GM18858 (cell line): Measurements from ENCODE around the gene PLBD2.

ENCODE experiments used
- ATAC-seq: cut with Tn5 transposase; IDR thresholded peaks from one replicate; pipeline ENCODE4 v1.9.1; 2021; ENCODE audit not compliant: unreplicated experiment

PLBD2 gene

DNA sequence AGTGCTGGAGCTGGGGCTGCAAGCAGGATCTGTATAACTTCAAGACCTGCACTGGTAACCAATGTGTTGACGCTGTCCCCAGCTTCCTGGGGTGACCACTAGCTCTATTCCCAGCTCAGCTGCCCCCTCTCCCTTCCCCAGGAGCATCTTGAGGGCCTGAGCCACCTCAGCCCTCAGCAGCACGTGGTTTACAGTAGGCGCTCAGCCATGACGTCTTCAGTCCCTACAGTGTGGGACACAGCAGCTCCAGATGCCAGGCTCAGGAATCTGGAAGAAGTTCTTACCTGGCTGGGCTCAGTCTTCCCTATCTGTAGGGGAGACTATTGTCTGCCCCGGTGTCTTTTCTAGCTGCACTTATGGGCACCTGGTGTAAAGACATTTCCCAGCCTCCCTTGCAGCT lies 36.7 kb downstream of the PLBD2 start:
- ATAC-seq = no peak

DNA sequence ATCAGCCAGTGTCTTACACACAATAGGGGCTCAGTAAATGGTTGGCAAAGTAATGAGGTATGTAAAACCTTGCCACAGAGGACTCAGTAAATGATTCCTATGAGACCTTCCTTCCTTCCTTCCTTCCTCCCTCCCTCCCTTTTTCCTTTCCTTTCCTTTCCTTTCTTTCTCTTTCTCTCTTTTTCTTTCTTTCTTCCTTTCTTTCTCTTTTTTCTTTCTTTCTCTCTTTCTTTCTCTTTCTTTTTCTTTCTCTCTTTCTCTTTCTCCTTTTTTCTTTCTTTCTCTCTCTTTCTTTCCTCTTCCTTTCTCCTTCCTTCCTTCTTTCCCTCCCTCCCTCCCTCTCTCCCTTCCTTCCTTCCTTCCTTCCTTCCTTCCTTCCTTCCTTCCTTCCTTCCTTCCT lies 37.8 kb downstream of the PLBD2 start:
- ATAC-seq = no peak

DNA sequence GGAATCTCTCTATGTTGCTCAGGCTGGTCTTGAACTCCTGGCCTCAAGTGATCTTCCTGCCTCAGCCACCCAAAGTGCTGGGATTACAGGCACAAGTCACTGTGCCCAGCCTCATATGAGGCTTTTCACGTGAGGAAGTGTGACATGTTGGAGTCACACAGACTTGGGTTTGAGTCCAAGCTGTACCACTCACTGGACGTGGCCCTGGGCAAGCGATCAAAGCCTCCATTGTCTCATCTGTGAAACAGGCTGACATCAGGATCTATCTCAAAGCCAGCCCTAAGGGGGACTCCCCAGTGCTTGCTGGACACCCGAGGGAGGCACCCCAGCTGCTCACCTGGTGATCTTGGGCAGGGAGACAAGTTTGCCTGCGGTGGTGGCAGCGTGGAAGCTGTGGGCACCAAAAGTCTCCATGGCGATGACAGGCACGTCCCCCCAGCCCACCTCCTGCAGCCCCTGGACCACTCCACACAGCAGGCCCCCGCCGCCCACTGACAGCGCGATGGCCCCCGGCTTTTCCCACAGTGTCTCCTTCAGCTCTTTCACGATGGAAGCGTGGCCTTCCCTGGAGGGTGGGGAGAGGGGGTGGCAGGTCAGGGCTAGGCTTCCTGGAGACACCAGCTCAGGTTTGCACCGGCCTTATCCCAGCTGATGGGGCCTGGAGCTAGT lies 38.6 kb downstream of the PLBD2 start:
- ATAC-seq = no peak

DNA sequence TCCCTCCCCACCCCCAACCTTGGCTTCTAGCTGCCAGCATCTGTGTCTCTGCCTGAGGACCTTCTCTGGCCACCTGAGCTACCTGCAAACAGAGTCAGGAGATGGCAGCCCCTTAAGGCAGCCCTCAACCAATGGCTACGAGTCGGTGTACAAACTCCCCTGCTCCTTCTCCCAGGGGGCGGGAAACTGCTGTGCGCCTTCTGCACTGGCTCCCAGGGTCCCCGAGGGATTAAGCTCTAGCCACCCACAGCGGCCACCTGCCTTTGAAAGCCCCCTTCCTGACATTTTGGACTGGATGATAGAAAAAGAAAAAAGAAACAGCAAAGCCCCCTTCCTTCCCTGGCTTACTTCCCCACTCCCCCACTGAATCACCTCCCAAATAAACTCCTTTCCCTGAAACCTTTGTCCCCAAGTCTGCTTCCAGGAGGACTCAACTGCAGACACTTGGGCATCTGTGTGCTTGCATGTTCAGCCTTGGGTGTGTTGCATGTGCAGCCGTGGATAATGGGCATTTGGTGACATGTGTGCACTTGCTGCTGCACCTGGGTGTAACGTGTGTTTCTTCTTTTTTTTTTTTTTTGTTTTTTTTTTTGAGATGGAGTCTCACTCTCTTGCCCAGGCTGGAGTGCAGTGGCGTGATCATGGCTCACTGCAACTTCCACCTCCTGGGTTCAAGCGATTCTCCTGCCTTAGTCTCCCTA lies 39.3 kb downstream of the PLBD2 start:
- ATAC-seq = no peak

DNA sequence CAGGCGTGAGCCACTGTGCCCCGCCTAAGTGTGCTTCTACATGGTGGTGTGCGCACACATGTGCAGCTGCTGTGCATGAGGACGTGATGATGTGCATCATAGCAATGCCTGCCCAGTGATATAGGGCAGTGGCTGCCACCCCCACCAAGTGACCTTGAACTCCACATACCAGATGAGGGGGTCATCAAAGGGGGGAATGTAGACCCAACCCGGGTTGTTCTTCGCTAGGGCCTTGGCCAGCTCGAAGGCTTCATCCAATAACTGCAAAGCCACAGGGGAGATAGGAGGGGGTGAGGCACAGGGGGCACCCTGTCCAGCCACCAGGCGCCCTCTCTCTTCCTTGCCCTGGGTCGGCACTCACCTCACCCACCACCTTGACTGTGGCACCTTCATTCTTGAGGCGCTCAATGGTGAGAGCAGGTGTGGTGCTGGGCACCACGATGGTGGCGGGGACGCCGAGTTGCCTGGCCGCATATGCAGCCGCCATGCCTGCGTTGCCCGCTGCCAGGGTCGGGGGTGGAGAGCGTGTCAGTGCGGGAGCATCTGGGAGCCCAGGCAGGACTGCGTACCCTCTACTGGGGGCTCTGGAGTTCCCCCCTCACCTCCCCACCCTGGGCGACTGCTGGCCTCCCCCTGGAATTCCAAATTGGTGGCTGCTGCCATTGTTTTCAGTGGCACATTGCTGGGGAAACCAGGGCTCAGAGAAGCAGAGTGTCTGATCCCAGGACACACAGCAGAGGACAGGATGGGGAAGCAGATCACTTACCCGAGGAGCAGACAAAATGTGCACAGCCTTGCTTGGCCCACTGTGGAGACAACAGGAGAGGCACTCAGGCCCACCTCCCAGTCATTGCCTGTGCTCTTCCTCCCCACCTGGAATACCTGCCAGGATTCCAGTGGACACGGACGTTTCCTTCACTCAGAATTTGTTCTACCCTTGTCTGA lies 40.2 kb downstream of the PLBD2 start:
- no peak for ATAC-seq

DNA sequence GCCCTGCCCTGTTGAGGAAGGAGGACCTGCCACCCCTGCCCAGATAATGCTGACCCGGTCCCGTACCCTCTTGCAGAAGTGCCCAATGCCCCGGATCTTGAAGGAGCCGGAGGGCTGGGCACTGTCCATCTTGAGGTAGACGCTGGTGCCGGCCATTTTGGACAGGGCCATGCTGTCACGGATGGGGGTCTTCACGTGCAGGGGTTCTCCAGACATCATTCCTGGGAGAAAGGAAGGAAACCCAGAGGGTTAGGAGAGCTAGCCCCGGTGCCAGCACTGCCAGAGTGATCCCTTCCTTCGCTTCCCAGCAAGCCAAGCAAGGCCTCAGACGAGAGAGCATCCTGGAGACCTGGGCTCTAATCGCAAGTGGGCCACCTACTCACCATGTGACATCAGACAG lies 41.1 kb downstream of the PLBD2 start:
- no peak for ATAC-seq

DNA sequence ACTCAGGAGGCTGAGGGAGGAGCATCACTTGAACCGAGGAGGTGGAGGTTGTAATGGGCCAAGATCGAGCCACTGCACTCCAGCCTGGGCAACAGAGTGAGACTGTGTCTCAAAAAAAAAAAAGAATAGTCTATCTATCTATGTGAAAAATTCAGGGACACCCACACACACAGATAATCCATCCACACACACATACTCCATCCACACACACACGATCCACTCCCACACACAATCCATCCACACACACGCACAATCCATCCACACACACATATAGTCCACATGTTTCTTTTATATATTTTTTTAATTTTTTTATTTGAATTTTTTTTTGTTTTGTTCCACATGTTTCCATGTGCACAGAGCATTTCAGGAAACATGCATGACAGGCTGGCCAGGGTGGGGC lies 42.0 kb downstream of the PLBD2 start:
- ATAC-seq = no peak

DNA sequence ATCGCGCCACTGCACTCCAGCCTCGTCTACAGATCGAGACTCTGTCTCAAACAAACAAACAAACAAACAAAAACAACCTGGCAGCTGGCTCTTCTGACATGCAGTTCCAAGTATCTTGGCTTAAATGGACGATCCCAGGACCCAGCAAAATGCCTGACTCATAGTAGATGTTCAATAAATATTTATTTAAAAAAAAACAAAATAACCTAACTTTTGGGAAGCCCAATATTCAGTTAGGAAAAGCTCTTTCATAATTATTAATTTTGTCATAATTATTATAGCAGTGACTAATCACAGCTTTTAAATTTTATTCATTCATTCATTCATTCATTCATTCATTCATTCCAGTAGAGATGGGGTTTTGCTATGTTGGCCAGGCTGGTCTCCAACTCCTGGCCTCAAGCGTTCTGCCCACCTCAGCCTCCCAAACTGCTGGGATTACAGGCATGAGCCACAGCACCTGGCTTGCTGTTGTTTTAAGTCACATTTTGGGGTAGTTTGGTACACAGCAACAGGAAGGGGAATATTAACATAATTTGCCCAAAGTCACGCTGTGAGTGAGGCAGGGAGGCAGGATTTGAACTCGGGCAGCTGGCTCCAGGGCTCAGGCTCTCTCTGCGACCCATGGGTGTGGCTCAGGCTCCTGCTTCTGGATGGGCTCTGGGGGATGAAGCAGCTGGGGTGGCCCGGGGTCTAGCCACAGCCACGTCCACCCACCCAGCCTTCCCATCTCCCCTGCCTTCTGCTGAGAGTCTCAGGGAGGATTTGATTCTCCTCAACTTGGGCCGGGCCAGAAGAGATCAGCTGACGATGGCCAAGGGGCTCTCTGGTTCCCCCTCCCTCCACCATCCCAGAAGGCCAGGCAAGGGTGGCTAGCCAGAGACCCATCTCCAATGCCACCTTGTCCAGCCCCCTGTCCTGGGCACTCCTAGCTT lies 42.9 kb downstream of the PLBD2 start:
- no peak for ATAC-seq

DNA sequence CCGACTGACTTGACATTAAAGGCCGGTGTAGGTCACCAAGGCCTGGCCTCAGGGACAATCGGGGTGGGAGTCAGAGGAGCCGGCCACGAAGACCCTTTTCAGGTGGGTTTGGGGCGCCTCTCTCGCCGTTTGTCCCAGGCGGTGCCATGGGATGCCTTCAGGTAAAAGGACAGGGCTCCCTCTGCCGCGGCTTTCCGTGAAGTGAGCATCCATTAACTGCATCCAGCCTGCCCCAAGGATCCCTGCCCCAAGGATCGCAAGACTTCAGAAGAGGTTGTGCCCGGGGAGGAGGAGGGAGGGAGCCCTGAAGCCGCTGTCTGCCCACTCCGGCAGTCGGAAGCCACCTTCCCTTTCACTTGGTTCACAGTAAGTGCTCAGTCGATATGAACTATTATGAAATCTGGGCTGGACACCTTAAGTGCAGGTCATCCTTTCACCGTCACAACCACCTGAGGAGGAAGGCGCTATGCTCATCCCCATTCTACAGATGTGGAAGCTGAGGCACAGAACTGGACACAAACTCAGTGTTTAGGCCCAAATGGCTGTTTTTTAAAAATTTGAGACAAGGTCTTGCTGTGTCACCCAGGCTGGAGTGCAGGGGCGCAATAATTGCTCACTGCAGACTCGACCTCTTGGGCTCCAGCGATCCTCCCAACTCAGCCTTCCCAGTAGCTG lies 44.3 kb downstream of the PLBD2 start:
- no peak for ATAC-seq

DNA sequence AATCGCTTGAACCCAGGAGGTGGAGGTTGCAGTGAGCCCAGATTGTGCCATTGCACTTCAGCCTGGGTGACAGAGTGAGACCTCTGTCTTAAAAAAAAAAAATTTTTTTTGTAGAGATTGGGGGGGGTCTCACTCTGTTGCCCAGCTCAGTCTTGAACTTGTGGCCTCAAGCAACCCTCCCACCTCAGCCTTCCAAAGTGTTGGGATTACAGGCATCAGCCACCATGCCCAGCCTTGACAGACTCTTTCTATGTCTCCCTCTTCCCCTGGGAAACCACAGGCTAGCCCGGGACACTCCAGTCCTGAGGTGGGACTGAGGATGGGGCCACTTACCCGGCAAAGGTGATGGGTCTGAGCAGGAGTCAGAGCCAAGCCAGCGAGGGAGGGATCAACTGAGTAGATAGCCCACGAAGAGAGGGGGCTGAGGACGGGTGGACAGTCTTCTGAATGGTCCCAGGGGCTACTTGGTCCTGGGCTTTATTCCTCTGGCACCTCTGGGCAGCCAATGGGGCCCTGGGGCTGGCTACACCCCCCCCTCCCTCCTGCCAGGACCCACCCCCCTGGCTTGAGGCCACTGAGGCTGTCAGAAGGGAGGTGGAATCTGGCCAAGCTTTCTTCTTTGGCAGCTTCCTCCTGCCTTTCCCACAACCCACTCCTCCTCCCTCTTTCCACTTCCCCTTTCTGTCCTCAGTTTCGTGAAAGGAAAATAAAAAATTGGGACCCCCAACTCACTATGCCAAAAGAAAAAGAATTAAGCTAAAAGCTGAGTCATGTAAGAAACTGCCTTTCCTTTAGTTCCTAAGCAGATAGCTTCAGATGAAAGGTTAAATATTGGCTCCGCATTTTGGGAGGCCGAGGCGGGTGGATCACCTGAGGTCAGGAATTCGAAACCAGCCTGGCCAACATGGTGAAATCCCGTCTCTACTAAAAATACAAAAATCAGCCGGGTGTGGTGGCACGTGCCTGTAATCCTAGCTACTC lies 45.3 kb downstream of the PLBD2 start, which contains the start of gene SDS:
Gene SDS (minus strand): TSS at position 453 of the 981 bp plus-strand sequence. CDS start 4,179 bp downstream, outside the sequence.
- ATAC-seq = no peak

DNA sequence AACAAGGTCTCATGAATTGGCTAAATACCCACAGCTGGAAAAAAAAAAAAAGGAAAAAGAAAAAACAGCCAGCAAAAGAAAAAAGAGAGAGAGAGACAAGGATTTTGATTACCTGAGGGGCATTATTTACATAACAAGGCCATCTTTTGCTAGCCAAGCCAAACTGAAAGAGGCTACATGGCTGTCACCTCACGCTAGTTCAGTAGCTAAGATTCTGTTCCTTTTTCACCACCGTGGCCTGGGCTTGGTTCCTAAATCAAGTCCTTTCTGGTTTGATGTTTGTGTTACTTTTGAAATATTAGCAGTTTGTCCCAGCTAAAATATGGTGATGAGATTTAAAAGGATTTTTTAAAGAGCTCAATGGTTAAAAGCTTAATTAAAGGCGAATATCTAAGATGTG lies 47.3 kb downstream of the PLBD2 start:
- no peak for ATAC-seq

DNA sequence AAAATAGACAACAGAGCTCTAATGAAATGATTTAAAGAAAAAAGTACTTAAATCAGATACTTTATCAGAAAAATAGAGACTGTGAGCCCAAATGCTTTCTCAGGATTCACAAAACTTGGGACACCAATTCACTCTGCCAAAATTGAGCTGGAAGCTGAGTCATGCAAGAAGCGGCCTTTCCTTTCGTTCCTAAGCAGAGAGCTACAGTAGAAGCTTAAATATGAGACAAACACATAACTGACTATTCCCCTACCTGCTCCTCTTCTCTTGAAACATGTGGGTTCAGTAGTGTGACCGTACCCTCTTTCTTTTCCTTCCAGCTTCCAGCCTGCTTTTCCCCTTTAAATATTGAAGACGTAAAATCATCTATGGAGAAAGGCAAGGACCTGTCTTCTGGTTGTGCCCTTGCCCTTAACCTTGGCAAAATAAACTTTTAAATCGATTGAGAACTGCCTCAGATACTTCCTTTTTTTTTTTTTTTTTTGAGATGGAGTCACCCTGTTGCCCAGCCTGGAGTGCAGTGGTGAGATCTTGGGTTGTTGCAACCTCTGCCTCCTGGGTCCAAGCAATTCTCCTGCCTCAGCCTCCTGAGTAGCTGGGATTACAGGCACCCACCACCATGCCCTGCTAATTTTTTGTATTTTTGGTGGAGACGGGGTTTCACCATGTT lies 49.7 kb downstream of the PLBD2 start:
- no peak for ATAC-seq

DNA sequence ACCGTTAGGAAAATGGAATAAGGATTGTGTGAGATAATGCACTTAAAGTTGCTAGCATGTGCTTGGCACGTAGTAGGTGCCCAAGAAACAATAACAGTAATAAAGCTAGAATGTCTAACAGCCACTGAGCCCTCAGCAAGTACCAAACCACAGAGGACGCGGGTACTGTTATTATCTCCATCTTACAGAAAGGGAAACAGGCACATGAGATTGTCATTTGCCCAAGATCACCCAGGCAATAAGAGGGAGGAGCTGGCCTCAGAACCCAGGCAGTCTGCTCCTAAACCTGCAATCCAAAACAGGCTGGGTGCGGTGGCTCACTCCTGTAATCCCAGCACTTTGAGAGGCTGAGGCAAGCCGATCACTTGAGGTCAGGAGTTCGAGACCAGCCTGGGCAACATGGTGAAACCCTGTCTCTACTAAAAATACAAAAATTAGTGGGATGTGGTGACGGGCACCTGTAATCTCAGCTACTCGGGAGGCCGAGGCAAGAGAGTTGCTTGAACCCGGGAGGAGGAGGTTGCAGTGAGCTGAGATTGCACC lies 50.4 kb downstream of the PLBD2 start:
- ATAC-seq = no peak

DNA sequence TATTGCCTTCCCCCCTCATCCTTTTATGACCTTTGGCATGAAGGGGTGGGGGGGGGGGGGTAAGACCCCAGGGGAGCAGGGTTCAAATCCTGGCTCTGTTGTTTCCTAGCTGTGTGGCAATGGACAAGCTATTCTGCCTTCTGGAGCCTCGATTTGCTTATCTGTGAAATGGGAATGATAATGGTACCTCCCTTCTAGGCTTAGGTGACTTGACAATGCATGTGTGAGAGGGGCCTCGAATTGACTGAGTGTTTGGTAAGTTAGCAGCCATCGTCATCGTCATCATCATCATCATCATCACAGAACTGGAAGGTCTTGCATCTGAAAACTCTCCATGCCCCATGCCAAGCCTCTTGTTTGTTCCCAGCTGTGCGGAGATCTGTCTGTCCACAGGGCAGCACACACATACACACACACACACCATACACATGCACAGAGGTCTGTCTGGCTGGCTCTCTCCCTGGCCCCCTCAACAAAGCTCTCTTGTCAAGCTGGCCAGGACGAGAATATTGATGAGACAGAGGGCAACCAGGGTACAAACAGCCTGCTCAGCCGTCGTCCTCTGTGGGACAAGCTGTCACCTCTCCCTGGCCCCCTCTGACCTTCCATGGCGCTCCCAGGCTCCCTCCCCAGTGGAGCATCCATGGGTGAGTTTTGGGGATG lies 51.2 kb downstream of the PLBD2 start:
- no peak for ATAC-seq

DNA sequence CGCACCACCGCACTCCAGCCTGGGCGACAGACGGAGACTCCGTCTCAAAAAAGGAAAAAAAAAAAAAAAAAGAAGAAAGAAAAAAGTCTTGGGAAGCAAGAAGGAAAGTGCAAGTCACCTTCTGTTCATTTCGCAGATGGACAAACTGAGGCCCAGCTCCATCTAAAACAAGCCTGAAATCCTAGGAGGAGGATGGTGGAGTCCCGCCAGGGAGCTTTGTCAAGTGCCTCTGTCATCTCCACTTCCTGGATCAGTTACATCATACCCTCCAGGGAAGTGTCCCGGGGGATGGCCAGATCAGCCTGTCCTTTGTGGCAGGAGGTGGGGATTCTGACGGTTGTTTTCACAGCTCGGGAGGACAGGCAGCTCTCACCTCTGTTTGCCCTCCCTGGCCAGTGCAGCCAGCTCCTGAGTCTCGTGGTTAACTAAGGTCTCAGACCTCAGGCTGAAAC lies 55.1 kb downstream of the PLBD2 start:
- ATAC-seq = no peak

DNA sequence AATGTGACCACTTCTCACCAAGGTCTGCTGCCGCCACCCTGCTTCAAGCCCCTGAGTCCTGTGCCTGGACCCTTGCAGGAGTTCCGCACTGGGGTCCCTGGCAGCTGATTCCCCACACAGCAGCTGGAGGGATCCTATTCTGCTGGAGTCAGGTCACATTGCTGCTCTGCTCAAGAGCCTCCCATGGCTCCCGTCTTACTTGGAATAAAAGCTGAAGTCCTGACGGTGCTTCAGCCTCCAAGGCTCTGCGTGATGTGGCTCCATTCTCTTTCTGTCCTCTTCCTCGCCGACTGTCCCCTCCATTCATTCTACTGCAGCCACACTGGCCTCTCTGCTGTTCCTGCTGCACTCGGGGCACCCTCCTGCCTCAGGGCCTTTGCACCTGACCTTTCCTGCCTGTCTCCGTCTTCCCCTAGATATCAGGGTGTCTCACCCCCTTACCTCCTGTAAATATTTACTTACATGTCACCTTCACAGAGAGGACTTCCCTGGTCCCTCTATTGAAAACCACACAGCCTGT lies 56.2 kb downstream of the PLBD2 start:
- no peak for ATAC-seq

DNA sequence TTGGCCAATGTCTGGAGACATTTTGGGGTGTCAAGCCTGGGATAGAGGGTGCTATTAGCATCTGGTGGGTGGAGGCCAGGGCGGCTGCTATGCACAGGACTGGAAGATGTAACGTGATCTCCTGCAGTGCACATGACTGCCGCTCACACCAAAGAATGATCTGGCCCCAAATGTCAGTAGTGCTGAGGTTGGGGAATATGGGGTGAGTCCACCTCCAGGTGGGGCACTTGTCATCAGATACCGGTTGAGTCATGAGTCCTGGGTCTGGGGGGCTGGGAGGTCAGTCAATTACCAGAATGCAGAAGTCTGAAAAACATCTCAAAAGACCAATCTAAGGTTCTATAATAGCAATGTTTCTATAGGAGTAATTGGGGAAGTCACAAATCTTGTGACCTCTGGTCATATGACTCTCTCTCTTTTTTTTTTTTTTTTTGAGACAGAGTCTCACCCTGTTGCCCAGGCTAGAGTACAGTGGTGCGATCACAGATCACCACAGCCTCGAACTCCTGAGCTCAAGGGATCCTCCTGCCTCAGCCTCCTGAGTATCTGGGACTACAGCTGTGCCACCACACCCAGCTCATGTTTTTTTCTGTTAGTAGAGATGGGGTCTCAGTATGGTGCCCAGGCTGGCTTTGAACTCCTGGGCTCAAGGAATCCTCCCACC lies 57.8 kb downstream of the PLBD2 start:
- no peak for ATAC-seq
